Fibroblast of mammary gland (primary cell): ENCODE measurements around the gene NRIP1.

Experiments
- DNase-seq: peaks from one replicate; pipeline ENCODE4 v3.0.0-alpha.2; 2010; ENCODE audit warnings: low read depth
- H3K4me3 ChIP-seq: 2 replicates; pipeline ENCODE4 v1.5.1; 2011; ENCODE audit warnings: low read depth, mild to moderate bottlenecking, low read length, moderate library complexity; ENCODE audit not compliant: control insufficient read depth
- CTCF ChIP-seq: conservative IDR thresholded peaks from 2 replicates; pipeline ENCODE4 v1.5.1; 2011; ENCODE audit warnings: low read depth, low read length, inconsistent platforms; ENCODE audit not compliant: control insufficient read depth, insufficient read depth

The NRIP1 gene

GRCh38 chr21:15061747-15062605, 2.8 kb downstream of the NRIP1 start:
- no peak for TF ChIP-seq CTCF
- peak overlapping the region; percentile 87 for H3K4me3 ChIP-seq
- no peak for DNase-seq

- DNase-seq = no peak
- no peak for TF ChIP-seq CTCF
- no peak overlapping the region for H3K4me3 ChIP-seq
Measured at GRCh38 chr21:15061279-15061678, 3.5 kb downstream of the NRIP1 start.

GRCh38 chr21:15060543-15061175, 4.1 kb downstream of the NRIP1 start:
- TF ChIP-seq CTCF = no peak
- DNase-seq = no peak
- no peak overlapping the region for H3K4me3 ChIP-seq

GRCh38 chr21:15059397-15059796, 5.4 kb downstream of the NRIP1 start:
- TF ChIP-seq CTCF = no peak
- DNase-seq = no peak
- no peak overlapping the region for H3K4me3 ChIP-seq

- no peak for TF ChIP-seq CTCF
- H3K4me3 ChIP-seq = peak overlapping the region; percentile 8
- peak; percentile 88 for DNase-seq
Measured at GRCh38 chr21:15058854-15059263, 5.9 kb downstream of the NRIP1 start.

- DNase-seq = no peak
- TF ChIP-seq CTCF = no peak
- H3K4me3 ChIP-seq = no peak overlapping the region
Measured at GRCh38 chr21:15057285-15057684, 7.5 kb downstream of the NRIP1 start.
